Activated naive CD4-positive, alpha-beta T cell treated with anti-CD3 and anti-CD28 coated beads for 36 hours (primary cell): ENCODE data around the gene CAMK1D. TPM values are rescaled to one million over a fixed set of nuclear protein-coding genes. Genes with fewer than 3 reads are reported as not detected.
"Not testable (repeated sequence)": the region's sequence is repeated elsewhere in the genome, so short reads cannot be mapped to it uniquely, and the experiment has no call there.

ENCODE experiments used
- CTCF ChIA-PET: fragments of 350-600 bp; sonication (Branson Sonifier 250); formaldehyde crosslinking; loops from one replicate; lab custom pipeline; 2021; ENCODE audit warnings: antibody characterized with exemption; lab: Charles Lee
- DNase-seq: peaks from one replicate; pipeline ENCODE4 v3.0.0-alpha.2; 2020
- H3K27ac Mint-ChIP-seq: one replicate; pipeline ENCODE4 v1.8.0; 2021; ENCODE audit warnings: mild to moderate bottlenecking, mixed read lengths
- H3K27me3 Mint-ChIP-seq: one replicate; pipeline ENCODE4 v1.8.0; 2021; ENCODE audit warnings: low read depth, mixed read lengths
- H3K36me3 Mint-ChIP-seq: one replicate; pipeline ENCODE4 v1.8.0; 2021; ENCODE audit warnings: low read depth, mixed read lengths
- H3K4me1 Mint-ChIP-seq: one replicate; pipeline ENCODE4 v1.8.0; 2021; ENCODE audit warnings: low read depth, mixed read lengths
- H3K4me3 Mint-ChIP-seq: one replicate; pipeline ENCODE4 v1.8.0; 2021; ENCODE audit warnings: mild to moderate bottlenecking, moderate library complexity, mixed read lengths
- H3K9me3 Mint-ChIP-seq: one replicate; pipeline ENCODE4 v1.8.0; 2021; ENCODE audit warnings: mixed read lengths
- intact Hi-C: fragments of 100-400 bp; cut with micrococcal nuclease; formaldehyde crosslinking; loops from one replicate; pipeline ENCODE4 v1.15.1; 2023
- total RNA-seq, 2 experiments: library from RNA; stranded (reverse); gene quantifications; one replicate each; pipeline ENCODE4 v1.2.3, GENCODE V29; 2021

Gene CAMK1D
- total RNA-seq, 2 experiments from 2014 or later = 9.5 to 11.3 TPM

DNA sequence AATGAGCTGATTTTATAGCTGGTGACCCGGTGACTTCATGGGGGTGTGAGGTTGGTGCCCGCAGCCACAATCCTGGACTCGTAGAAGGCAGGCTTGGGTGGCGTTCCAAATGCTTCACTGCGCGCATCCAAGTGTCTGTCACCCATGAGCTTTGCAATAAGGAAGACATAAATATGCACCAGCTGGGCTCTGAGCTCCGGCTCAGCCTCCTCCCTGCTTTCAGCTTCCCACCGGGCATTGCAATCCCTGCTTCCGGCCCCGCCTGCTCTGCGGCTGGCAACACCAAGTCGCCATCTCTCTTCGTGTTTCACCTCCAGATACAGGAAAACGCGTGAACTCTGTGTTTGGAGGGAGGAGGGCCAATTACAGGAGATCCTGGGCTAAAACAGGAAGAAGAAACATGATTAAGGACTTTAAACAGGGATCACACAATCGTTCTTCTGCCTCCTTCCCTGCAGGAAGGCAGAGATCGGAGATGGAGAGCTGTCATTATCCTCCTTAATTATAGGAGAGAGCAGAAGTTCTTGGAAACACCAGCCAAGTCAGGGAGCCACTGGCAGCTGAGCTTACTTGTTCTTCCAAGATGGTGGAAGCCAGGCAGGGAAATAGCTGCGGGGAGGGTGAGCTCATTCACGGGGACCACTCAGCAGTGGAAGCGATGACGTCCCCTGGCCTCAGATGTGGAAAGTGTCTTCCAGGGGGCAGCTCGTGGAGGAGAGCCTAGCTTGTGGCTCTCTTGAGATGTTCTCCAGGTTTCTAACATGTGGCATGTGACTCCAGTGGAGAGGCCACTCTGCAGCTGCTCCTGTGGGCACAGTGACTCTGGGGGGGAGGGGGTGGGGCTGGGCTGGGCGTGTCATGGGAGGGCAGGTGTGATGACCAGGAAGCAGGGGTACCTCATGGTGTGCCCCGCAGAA is 134.9 kb downstream of the CAMK1D start:
- Mint-ChIP-seq H3K27me3 (no peaks in the 10 kb centered on the region), H3K9me3 (no peaks in the 10 kb centered on the region), H3K4me1 (peaks cover 20% of the 10 kb centered on the region), H3K4me3 (no peak overlapping the region), H3K27ac (no peak overlapping the region), H3K36me3 (no peaks in the 10 kb centered on the region)
- CTCF ChIA-PET = interaction anchor here (0.7 to 1.4 kb wide), 8 partner anchors 14 to 222 kb away, joined by 3 to 6 read pairs (median 3); no protein-coding TSS in a partner anchor
- DNase-seq = no peak
- intact Hi-C loops = loop anchor here (2.0 kb wide), 1 partner anchor 227 kb away; no protein-coding TSS in a partner anchor

DNA sequence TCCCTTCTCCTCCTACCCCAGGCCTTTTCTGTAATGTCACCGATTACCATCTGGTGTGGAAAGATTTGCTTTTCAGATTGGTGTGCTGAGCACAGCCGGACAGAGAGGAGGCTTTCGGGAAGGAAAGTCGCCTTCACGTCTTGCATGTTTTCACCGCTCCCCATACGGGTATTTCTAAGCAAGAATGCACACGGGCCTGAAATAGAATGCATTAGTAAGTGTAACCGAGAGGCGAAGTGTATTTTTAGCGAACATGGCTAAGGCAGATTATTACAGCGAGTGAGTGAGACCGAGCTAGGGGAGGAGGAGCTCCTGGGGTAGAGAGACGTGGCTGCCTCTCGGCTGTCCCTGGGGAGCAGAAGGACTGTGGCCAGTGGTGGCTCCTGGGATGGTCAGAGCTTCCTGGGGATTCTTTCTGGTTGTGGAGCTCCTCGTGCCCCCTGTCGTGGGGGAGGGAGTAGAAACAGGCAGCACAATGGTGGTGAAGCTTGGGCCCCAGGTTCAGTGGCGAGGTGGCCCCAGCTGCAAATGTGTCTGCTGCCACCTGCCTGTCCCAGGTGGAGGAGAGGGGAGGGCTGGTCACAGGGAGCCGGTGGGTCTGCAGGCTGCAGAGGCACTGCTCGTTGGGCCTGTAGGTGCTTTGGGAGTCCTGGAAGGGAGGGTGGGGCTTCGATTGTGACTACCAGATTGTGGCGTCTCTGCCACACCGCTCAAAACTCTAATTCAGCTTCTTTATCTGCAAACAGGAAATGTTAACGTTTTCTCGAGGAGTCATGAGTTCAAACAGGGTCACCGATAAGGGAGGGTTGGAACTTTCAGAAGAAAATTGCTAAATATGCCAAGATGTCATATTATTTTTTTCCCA is 135.8 kb downstream of the CAMK1D start:
- Mint-ChIP-seq H3K27me3 (no peaks in the 10 kb centered on the region), H3K27ac (peak overlapping the region; percentile 8), H3K4me1 (peaks cover 20% of the 10 kb centered on the region), H3K36me3 (no peaks in the 10 kb centered on the region), H3K4me3 (peak overlapping the region; percentile 25), H3K9me3 (no peaks in the 10 kb centered on the region)
- intact Hi-C loops = loop anchor here (1.0 to 5.0 kb wide), 4 partner anchors 172 to 271 kb away; no protein-coding TSS in a partner anchor
- peak; percentile 65 for DNase-seq
- CTCF ChIA-PET = interaction anchor here (0.7 to 1.4 kb wide), 8 partner anchors 13 to 270 kb away, joined by 3 to 6 read pairs (median 3); no protein-coding TSS in a partner anchor

- Mint-ChIP-seq H3K27ac (no peak overlapping the region), H3K4me1 (peaks cover 20% of the 10 kb centered on the region), H3K27me3 (no peaks in the 10 kb centered on the region), H3K9me3 (no peaks in the 10 kb centered on the region), H3K4me3 (no peak overlapping the region), H3K36me3 (no peaks in the 10 kb centered on the region)
- intact Hi-C loops = loop anchor here (5.0 kb wide), 1 partner anchor 170 kb away; no protein-coding TSS in a partner anchor
- CTCF ChIA-PET = interaction anchor here (0.6 to 1.5 kb wide), 3 partner anchors 203 to 368 kb away, joined by 3 to 7 read pairs (median 5); no protein-coding TSS in a partner anchor
- DNase-seq = no peak
Observed at GRCh38 chr10:12487366-12487765, 138.0 kb downstream of the CAMK1D start.

GRCh38 chr10:12488626-12489025 is 139.3 kb downstream of the CAMK1D start:
- H3K27me3 Mint-ChIP-seq = no peaks in the 10 kb centered on the region
- no peaks in the 10 kb centered on the region for H3K9me3 Mint-ChIP-seq
- H3K36me3 Mint-ChIP-seq = no peaks in the 10 kb centered on the region
- H3K27ac Mint-ChIP-seq = no peak overlapping the region
- H3K4me1 Mint-ChIP-seq = peaks cover 20% of the 10 kb centered on the region
- no peak overlapping the region for H3K4me3 Mint-ChIP-seq
- intact Hi-C loops = loop anchor here (5.0 kb wide), 1 partner anchor 169 kb away; no protein-coding TSS in a partner anchor
- DNase-seq = no peak
- CTCF ChIA-PET = no interaction called here

- peaks cover 15% of the 10 kb centered on the region for H3K4me1 Mint-ChIP-seq
- no peak for DNase-seq
- no peak overlapping the region for H3K4me3 Mint-ChIP-seq
- H3K27ac Mint-ChIP-seq = no peak overlapping the region
- no peaks in the 10 kb centered on the region for H3K27me3 Mint-ChIP-seq
- H3K36me3 Mint-ChIP-seq = no peaks in the 10 kb centered on the region
- CTCF ChIA-PET = no interaction called here
- intact Hi-C loops = loop anchor here (5.0 kb wide), 1 partner anchor 168 kb away; no protein-coding TSS in a partner anchor
- H3K9me3 Mint-ChIP-seq = no peaks in the 10 kb centered on the region
Observed at GRCh38 chr10:12489357-12489756, 140.0 kb downstream of the CAMK1D start.

GRCh38 chr10:12489806-12490205 is 140.5 kb downstream of the CAMK1D start:
- DNase-seq = no peak
- CTCF ChIA-PET = no interaction called here
- Mint-ChIP-seq H3K36me3 (no peaks in the 10 kb centered on the region), H3K4me3 (no peak overlapping the region), H3K4me1 (peaks cover 13% of the 10 kb centered on the region), H3K27ac (no peak overlapping the region), H3K9me3 (no peaks in the 10 kb centered on the region), H3K27me3 (no peaks in the 10 kb centered on the region)
- intact Hi-C loops = loop anchor here (5.0 kb wide), 1 partner anchor 167 kb away; no protein-coding TSS in a partner anchor

DNA sequence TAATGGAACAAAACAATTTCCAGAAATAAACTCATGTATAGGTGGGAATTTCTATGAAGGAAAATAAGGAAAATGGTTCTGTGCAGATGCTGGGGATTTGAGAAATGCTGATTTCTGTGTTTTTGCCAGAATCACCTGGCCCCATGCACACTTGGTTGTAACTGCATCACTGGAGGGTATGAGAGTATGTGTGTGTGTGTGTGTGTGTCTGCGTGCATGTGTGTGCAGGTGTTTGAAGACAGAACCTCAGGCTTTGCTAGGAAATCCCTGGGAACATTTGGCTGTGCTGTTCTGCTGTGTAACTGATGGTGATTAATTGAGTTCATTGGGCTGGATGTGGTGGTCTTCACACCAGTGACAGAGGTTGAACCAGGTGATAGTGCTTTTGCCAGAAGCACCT is 141.6 kb downstream of the CAMK1D start:
- peaks cover under 1% of the 10 kb centered on the region for H3K36me3 Mint-ChIP-seq

GRCh38 chr10:12491491-12491890 is 142.1 kb downstream of the CAMK1D start:
- CTCF ChIA-PET = no interaction called here
- Mint-ChIP-seq H3K36me3 (peaks cover 2% of the 10 kb centered on the region), H3K4me3 (no peak overlapping the region), H3K27me3 (no peaks in the 10 kb centered on the region), H3K27ac (no peak overlapping the region), H3K9me3 (no peaks in the 10 kb centered on the region), H3K4me1 (no peaks in the 10 kb centered on the region)
- intact Hi-C loops = no loop called here
- no peak for DNase-seq

More for the DNA sequence above, 141.6 kb downstream of the CAMK1D start:
- H3K9me3 Mint-ChIP-seq = no peaks in the 10 kb centered on the region
- no peak overlapping the region for H3K27ac Mint-ChIP-seq
- H3K4me3 Mint-ChIP-seq = no peak overlapping the region
- peaks cover 4% of the 10 kb centered on the region for H3K4me1 Mint-ChIP-seq
- intact Hi-C loops = no loop called here
- H3K27me3 Mint-ChIP-seq = no peaks in the 10 kb centered on the region
- no peak for DNase-seq
- CTCF ChIA-PET = no interaction called here

GRCh38 chr10:12492016-12492415 is 142.7 kb downstream of the CAMK1D start:
- no peak for DNase-seq
- H3K36me3 Mint-ChIP-seq = peaks cover 4% of the 10 kb centered on the region
- intact Hi-C loops = no loop called here
- CTCF ChIA-PET = interaction anchor here (0.6 kb wide), 2 partner anchors 270 to 275 kb away, joined by 3 read pairs; no protein-coding TSS in a partner anchor
- no peaks in the 10 kb centered on the region for H3K4me1 Mint-ChIP-seq
- H3K27me3 Mint-ChIP-seq = no peaks in the 10 kb centered on the region
- H3K4me3 Mint-ChIP-seq = no peak overlapping the region
- H3K27ac Mint-ChIP-seq = no peak overlapping the region
- no peaks in the 10 kb centered on the region for H3K9me3 Mint-ChIP-seq

DNA sequence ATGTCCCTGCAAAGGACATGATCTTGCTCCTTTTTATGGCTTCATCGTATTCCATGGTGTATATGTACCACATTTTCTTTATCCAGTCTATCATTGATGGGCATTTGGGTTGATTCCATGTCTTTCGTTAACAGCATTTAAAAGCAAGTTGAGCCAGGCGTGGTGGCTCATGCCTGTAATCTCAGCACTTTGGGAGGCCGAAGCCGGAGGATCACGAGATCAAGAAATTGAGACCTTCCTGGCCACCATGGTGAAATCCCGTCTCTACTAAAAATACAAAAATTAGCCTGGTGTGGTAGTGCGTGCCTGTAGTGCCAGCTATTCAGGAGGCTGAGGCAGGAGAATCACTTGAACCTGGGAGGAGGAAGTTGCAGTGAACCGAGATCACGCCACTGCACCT is 147.7 kb downstream of the CAMK1D start:
- H3K36me3 Mint-ChIP-seq, CTCF ChIA-PET, intact Hi-C loops, H3K27me3 Mint-ChIP-seq, H3K9me3 Mint-ChIP-seq, DNase-seq, H3K27ac Mint-ChIP-seq, H3K4me3 Mint-ChIP-seq: not testable (repeated sequence)
- peaks cover 34% of the 10 kb centered on the region for H3K4me1 Mint-ChIP-seq

DNA sequence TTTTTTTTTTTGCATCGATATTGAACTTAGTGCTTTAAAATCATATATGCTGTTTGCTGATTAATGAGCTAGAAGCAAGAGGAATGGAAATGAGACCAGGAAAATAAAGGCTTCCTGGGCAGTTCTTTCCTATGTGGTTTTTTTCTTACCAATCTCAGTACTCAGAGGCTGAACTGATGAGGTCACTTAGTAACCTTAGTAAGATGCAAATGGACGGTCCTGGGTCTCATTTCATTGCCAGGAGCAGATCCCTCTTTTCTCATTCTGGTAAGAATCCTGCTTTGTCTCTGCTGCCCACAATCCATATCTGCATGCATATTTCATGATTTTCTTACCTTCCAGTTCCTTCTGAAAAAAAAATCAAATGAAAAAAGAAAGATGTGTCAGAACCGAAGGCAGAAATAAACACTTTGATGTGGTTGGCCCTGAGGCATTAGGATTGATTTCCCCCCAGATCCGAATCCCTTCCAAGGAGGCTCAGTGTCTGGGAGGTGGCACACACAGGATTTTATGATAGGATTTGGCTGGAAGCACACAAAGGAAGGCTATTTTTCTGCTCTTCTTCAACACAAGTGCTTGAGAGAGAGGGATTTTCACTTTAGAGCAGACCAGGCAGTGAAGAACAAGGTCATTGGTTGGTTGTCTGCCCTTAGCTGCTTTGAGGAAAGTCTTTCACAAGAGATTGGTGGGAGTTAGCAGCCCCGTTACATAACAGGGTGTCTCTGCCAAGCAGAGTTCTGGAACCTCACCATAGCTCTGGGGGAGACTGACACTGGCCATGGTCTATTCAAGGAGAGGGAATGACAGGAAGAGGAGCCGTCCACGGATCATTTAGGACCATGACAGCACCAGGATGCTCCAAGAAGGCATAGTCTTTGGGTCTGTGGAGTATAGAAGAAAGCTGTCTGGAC is 150.0 kb downstream of the CAMK1D start:
- H3K27ac Mint-ChIP-seq = no peak overlapping the region
- H3K27me3 Mint-ChIP-seq = no peaks in the 10 kb centered on the region
- CTCF ChIA-PET = interaction anchor here (0.7 kb wide), 1 partner anchor 287 kb away, joined by 4 read pairs; no protein-coding TSS in a partner anchor
- H3K4me3 Mint-ChIP-seq = no peak overlapping the region
- H3K4me1 Mint-ChIP-seq = peaks cover 38% of the 10 kb centered on the region
- H3K9me3 Mint-ChIP-seq = peaks cover 3% of the 10 kb centered on the region
- DNase-seq = no peak
- intact Hi-C loops = no loop called here
- H3K36me3 Mint-ChIP-seq = peaks cover 6% of the 10 kb centered on the region
